HEK293 (cell line): ENCODE data around the gene TMEM179.

Source experiments
- CTCF ChIA-PET: fragments of 350-600 bp; formaldehyde crosslinking; extraction: SDS; loops from one replicate; lab custom pipeline; 2021; ENCODE audit warnings: antibody characterized with exemption; lab: Yijun Ruan, JAX
- POLR2A ChIA-PET: fragments of 300-600 bp; formaldehyde crosslinking; extraction: SDS; loops from one replicate; lab custom pipeline; 2020; ENCODE audit warnings: antibody characterized with exemption, inconsistent platforms; lab: Yijun Ruan, JAX
- H3K27ac ChIP-seq: fragments of 200-500 bp; sonication (Bioruptor generic); 2 replicates; pipeline ENCODE4 v1.5.1; 2014; ENCODE audit warnings: low read depth, low read length, control low read depth, inconsistent platforms; ENCODE audit errors: extremely low read depth
- H3K36me3 ChIP-seq, 2 experiments: fragments of 200-500 bp in 1 of 2; sonication (Bioruptor generic) in 1 of 2; 1 replicate in 1 of 2; 2 replicates in 1 of 2; pipeline ENCODE4 v1.5.1; 2014 to 2017; ENCODE audit warnings: inconsistent platforms in 2 of 2, low read length in 2 of 2; ENCODE audit not compliant: control insufficient read depth in 2 of 2, insufficient read depth in 1 of 2
- H3K4me1 ChIP-seq: fragments of 200-500 bp; sonication (Bioruptor generic); 2 replicates; pipeline ENCODE4 v1.5.1; 2014; ENCODE audit warnings: mild to moderate bottlenecking, low read length, inconsistent platforms; ENCODE audit not compliant: control insufficient read depth, insufficient read depth
- H3K4me3 ChIP-seq: 2 replicates; pipeline ENCODE4 v1.5.1; 2011; ENCODE audit warnings: low read depth, mild to moderate bottlenecking, control low read depth, low read length, moderate library complexity
- H3K9me3 ChIP-seq: fragments of 200-500 bp; sonication (Bioruptor generic); 2 replicates; pipeline ENCODE4 v1.5.1; 2014; ENCODE audit warnings: low read depth, low read length, inconsistent platforms; ENCODE audit not compliant: control insufficient read depth, insufficient read depth
- GLIS2 ChIP-seq: fragments of 450-650 bp; formaldehyde crosslinking; IDR thresholded peaks from 2 replicates; pipeline ENCODE4 v1.5.1; 2016; ENCODE audit warnings: missing biosample characterization, missing genetic modification characterization
- KLF1 ChIP-seq: fragments of 450-650 bp; formaldehyde crosslinking; IDR thresholded peaks from 2 replicates; pipeline ENCODE4 v1.5.1; 2016; ENCODE audit warnings: missing biosample characterization, missing genetic modification characterization
- PRDM1 ChIP-seq: fragments of 450-650 bp; formaldehyde crosslinking; IDR thresholded peaks from 2 replicates; pipeline ENCODE4; 2016; ENCODE audit warnings: missing biosample characterization, missing genetic modification characterization
- TCF7L2 ChIP-seq: IDR thresholded peaks from 2 replicates; pipeline ENCODE4 v1.6.1; 2011; ENCODE audit warnings: low read depth, mild to moderate bottlenecking, inconsistent platforms, low read length, moderate library complexity, borderline replicate concordance
- ZEB2 ChIP-seq: fragments of 450-650 bp; formaldehyde crosslinking; IDR thresholded peaks from 2 replicates; pipeline ENCODE4 v1.5.1; 2016; ENCODE audit warnings: missing biosample characterization, missing genetic modification characterization
- ZFP69B ChIP-seq: fragments of 450-650 bp; formaldehyde crosslinking; IDR thresholded peaks from 2 replicates; pipeline ENCODE4 v1.5.1; 2016; ENCODE audit warnings: missing biosample characterization, missing genetic modification characterization
- ZIC2 ChIP-seq: fragments of 450-650 bp; formaldehyde crosslinking; IDR thresholded peaks from 2 replicates; pipeline ENCODE4 v1.5.1; 2016; ENCODE audit warnings: missing biosample characterization, missing genetic modification characterization
- ZNF146 ChIP-seq: fragments of 450-650 bp; formaldehyde crosslinking; IDR thresholded peaks from 2 replicates; pipeline ENCODE4 v1.5.1; 2016; ENCODE audit warnings: missing biosample characterization, missing genetic modification characterization
- ZNF155 ChIP-seq: fragments of 450-650 bp; formaldehyde crosslinking; IDR thresholded peaks from 2 replicates; pipeline ENCODE4 v1.5.1; 2016; ENCODE audit warnings: missing biosample characterization, missing genetic modification characterization
- ZNF174 ChIP-seq: fragments of 450-650 bp; formaldehyde crosslinking; IDR thresholded peaks from 2 replicates; pipeline ENCODE4 v1.5.0; 2017; ENCODE audit warnings: missing biosample characterization, mild to moderate bottlenecking, missing genetic modification characterization
- ZNF19 ChIP-seq: fragments of 450-650 bp; formaldehyde crosslinking; IDR thresholded peaks from 2 replicates; pipeline ENCODE4; 2016; ENCODE audit warnings: missing biosample characterization, missing genetic modification characterization, low read depth
- ZNF366 ChIP-seq: fragments of 450-650 bp; formaldehyde crosslinking; conservative IDR thresholded peaks from 2 replicates; pipeline ENCODE4 v1.5.1; 2016; ENCODE audit warnings: missing biosample characterization, missing genetic modification characterization
- ZNF416 ChIP-seq: fragments of 450-650 bp; formaldehyde crosslinking; IDR thresholded peaks from 2 replicates; pipeline ENCODE4 v1.5.1; 2016; ENCODE audit warnings: missing biosample characterization, missing genetic modification characterization
- ZNF426 ChIP-seq: fragments of 450-650 bp; formaldehyde crosslinking; IDR thresholded peaks from 2 replicates; pipeline ENCODE4 v1.5.1; 2017; ENCODE audit warnings: missing biosample characterization, missing genetic modification characterization, mild to moderate bottlenecking, inconsistent platforms, moderate library complexity
- ZNF514 ChIP-seq: fragments of 450-650 bp; formaldehyde crosslinking; IDR thresholded peaks from 2 replicates; pipeline ENCODE4 v1.5.1; 2016; ENCODE audit warnings: missing biosample characterization, missing genetic modification characterization
- ZNF544 ChIP-seq: fragments of 450-650 bp; formaldehyde crosslinking; IDR thresholded peaks from 2 replicates; pipeline ENCODE4 v1.5.0; 2017; ENCODE audit warnings: missing biosample characterization, missing genetic modification characterization
- ZNF548 ChIP-seq: fragments of 450-650 bp; formaldehyde crosslinking; IDR thresholded peaks from 2 replicates; pipeline ENCODE4 v1.5.1; 2016; ENCODE audit warnings: missing biosample characterization, missing genetic modification characterization
- ZNF626 ChIP-seq: fragments of 450-650 bp; sonication (Bioruptor Pico); formaldehyde crosslinking; IDR thresholded peaks from 2 replicates; pipeline ENCODE4 v1.5.1; 2018; ENCODE audit warnings: missing biosample characterization, missing genetic modification characterization, inconsistent platforms
- ZNF639 ChIP-seq: fragments of 450-650 bp; formaldehyde crosslinking; IDR thresholded peaks from 2 replicates; pipeline ENCODE4 v1.5.1; 2016; ENCODE audit warnings: missing biosample characterization, missing genetic modification characterization
- ZNF776 ChIP-seq: fragments of 450-650 bp; formaldehyde crosslinking; IDR thresholded peaks from 2 replicates; pipeline ENCODE4 v1.5.0; 2017; ENCODE audit warnings: missing biosample characterization, missing genetic modification characterization, borderline replicate concordance
- TF ChIP-seq, protein P1 (sequence below): fragments of 450-650 bp; formaldehyde crosslinking; IDR thresholded peaks from 2 replicates; pipeline ENCODE4 v1.5.1; 2016; ENCODE audit warnings: missing biosample characterization, missing genetic modification characterization

TMEM179 gene

GRCh38 chr14:104590240-104590965, 14.2 kb downstream of the TMEM179 start:
- Histone ChIP-seq H3K27ac (no peak overlapping the region), H3K4me1 (no peaks in the 10 kb centered on the region), H3K36me3 (no peaks in the 10 kb centered on the region), H3K9me3 (no peaks in the 10 kb centered on the region), H3K4me3 (no peak overlapping the region)
- ChIA-PET POLR2A (no interaction called here), CTCF (no interaction called here)
- TF ChIP-seq TCF7L2 = no peak
- TF ChIP-seq, protein P1, sequence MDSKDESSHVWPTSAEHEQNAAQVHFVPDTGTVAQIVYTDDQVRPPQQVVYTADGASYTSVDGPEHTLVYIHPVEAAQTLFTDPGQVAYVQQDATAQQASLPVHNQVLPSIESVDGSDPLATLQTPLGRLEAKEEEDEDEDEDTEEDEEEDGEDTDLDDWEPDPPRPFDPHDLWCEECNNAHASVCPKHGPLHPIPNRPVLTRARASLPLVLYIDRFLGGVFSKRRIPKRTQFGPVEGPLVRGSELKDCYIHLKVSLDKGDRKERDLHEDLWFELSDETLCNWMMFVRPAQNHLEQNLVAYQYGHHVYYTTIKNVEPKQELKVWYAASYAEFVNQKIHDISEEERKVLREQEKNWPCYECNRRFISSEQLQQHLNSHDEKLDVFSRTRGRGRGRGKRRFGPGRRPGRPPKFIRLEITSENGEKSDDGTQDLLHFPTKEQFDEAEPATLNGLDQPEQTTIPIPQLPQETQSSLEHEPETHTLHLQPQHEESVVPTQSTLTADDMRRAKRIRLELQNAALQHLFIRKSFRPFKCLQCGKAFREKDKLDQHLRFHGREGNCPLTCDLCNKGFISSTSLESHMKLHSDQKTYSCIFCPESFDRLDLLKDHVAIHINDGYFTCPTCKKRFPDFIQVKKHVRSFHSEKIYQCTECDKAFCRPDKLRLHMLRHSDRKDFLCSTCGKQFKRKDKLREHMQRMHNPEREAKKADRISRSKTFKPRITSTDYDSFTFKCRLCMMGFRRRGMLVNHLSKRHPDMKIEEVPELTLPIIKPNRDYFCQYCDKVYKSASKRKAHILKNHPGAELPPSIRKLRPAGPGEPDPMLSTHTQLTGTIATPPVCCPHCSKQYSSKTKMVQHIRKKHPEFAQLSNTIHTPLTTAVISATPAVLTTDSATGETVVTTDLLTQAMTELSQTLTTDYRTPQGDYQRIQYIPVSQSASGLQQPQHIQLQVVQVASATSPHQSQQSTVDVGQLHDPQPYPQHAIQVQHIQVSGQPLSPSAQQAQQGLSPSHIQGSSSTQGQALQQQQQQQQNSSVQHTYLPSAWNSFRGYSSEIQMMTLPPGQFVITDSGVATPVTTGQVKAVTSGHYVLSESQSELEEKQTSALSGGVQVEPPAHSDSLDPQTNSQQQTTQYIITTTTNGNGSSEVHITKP (tag by site-specific recombination) = peak; percentile 63; the same call in 1 of the 2 replicates

DNA sequence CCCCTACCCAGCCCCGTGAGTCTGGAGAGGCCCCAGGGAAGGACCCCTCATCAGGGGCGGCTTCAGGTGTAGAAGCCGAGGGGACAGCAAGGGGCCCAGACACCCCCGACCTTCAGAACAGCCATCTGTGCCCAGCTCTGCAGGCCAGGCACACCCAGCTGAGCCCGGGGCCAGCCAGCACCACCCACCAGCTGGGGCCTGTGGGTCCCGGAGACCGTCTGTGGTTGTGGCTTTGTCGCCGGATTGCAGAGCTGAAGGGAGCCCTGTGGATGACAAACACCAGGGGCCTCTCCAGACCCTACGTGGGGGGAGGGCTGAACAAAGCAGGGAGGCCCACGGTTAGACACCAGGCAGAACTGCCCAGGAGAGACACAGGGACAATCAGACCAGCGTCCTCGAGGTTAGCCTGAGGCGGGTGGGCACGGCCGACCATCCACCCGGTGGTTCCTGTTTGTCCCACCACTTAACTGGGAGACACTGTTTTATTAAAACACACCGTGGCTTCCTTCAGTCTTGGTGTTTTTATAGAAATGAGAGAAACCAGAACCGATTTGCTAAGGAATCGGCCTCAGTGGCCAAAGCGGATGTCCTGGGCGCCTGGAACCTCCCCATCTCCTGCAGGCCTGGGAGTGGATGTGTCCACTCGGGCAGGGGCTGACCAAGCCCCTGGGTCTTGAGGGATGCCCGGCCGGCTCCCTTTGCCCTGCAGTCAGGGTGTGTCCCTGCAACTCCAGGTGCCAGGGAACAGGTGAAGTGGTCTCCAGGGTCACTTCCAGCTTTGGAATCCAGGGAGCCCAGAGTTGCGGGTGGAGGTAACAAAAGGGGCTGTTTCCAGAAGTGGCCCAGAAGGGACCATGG, 15.0 kb downstream of the TMEM179 start:
- Histone ChIP-seq H3K9me3 (no peaks in the 10 kb centered on the region), H3K36me3 (no peaks in the 10 kb centered on the region), H3K4me1 (no peaks in the 10 kb centered on the region), H3K4me3 (no peak overlapping the region), H3K27ac (no peak overlapping the region)
- CTCF ChIA-PET = no interaction called here
- POLR2A ChIA-PET = no interaction called here
- TF ChIP-seq ZNF416 (no peak), ZEB2 (no peak), ZIC2 (peak; percentile 55)

DNA sequence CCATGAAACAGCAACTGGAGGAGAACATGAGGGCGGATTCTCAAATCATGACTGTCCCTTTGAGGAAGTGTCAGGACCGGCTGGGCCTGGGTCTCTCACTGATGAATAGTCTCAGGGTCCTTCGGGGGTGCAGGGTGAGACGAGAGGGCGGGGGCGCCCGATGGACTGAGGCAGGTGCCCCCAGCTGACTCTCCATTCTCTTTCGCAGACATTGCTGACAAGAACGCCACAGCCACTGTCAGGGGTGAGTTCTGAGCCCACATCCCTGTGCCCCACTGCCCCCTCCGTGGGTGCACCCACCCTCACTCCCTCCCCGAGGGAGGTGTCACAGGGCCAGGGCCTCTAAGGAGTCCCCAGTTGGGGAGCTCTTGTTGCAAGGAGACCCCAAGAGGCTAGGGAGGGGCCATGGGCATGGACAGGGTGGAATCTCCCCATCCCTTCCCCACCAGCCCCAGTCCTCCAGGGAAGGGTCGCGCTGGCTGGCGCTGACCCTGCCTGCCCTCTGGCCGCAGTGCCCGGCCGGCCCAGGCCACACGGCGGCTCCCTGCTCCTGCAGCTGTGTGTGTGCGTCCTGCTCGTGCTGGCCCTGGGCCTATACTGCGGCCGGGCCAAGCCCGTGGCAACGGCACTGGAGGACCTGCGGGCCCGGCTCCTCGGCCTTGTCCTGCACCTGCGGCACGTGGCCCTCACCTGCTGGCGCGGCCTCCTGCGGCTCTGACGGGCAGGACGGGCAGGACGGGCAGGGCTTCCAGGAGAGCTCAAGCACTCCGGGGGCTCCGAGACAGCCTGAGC, 16.3 kb downstream of the TMEM179 start:
- no peaks in the 10 kb centered on the region for H3K36me3 ChIP-seq
- TF ChIP-seq ZNF426 (tag by site-specific recombination) (no peak), ZFP69B (tag by site-specific recombination) (no peak), ZNF776 (no peak), ZNF626 (tag by site-specific recombination) (no peak)
- CTCF ChIA-PET = no interaction called here
- POLR2A ChIA-PET = no interaction called here
- no peak overlapping the region for H3K27ac ChIP-seq
- no peak overlapping the region for H3K4me3 ChIP-seq
- H3K9me3 ChIP-seq = no peaks in the 10 kb centered on the region
- H3K4me1 ChIP-seq = no peaks in the 10 kb centered on the region

GRCh38 chr14:104587641-104588040, 16.9 kb downstream of the TMEM179 start:
- POLR2A ChIA-PET = no interaction called here
- no peaks in the 10 kb centered on the region for H3K9me3 ChIP-seq
- no peak overlapping the region for H3K4me3 ChIP-seq
- H3K27ac ChIP-seq = no peak overlapping the region
- CTCF ChIA-PET = interaction anchor here (0.7 kb wide), 1 partner anchor 510 kb away, joined by 3 read pairs; no protein-coding TSS in a partner anchor
- H3K36me3 ChIP-seq = no peaks in the 10 kb centered on the region
- no peaks in the 10 kb centered on the region for H3K4me1 ChIP-seq
- no peak for TF ChIP-seq ZNF548 (tag by site-specific recombination)
- no peak for TF ChIP-seq ZNF514 (tag by site-specific recombination)
- no peak for TF ChIP-seq ZNF639 (tag by site-specific recombination)
- no peak for TF ChIP-seq ZNF366 (tag by site-specific recombination)
- no peak for TF ChIP-seq PRDM1 (tag by site-specific recombination)
- 0 out of 2 replicates have a peak, but pooled peaks have one; percentile 26 for TF ChIP-seq GLIS2
- no peak for TF ChIP-seq ZNF174
- peak; percentile 58 for TF ChIP-seq KLF1 (tag by site-specific recombination)
- TF ChIP-seq ZNF146 (tag by site-specific recombination) = no peak
- no peak for TF ChIP-seq ZNF19
- TF ChIP-seq ZNF544 (tag by site-specific recombination) = no peak
- TF ChIP-seq ZNF155 (tag by site-specific recombination) = no peak
